Activated naive CD4-positive, alpha-beta T cell treated with anti-CD3 and anti-CD28 coated beads, Interleukin-2, amount 50 U/mL, for 16 hours (primary cell): ENCODE results near the gene SERTAD1.
"Not testable (repeated sequence)": the region's sequence is repeated elsewhere in the genome, so short reads cannot be mapped to it uniquely, and the experiment has no call there.

Experiments
- DNase-seq: peaks from one replicate; pipeline ENCODE4 v3.0.0-alpha.2; 2020

The SERTAD1 gene

DNA sequence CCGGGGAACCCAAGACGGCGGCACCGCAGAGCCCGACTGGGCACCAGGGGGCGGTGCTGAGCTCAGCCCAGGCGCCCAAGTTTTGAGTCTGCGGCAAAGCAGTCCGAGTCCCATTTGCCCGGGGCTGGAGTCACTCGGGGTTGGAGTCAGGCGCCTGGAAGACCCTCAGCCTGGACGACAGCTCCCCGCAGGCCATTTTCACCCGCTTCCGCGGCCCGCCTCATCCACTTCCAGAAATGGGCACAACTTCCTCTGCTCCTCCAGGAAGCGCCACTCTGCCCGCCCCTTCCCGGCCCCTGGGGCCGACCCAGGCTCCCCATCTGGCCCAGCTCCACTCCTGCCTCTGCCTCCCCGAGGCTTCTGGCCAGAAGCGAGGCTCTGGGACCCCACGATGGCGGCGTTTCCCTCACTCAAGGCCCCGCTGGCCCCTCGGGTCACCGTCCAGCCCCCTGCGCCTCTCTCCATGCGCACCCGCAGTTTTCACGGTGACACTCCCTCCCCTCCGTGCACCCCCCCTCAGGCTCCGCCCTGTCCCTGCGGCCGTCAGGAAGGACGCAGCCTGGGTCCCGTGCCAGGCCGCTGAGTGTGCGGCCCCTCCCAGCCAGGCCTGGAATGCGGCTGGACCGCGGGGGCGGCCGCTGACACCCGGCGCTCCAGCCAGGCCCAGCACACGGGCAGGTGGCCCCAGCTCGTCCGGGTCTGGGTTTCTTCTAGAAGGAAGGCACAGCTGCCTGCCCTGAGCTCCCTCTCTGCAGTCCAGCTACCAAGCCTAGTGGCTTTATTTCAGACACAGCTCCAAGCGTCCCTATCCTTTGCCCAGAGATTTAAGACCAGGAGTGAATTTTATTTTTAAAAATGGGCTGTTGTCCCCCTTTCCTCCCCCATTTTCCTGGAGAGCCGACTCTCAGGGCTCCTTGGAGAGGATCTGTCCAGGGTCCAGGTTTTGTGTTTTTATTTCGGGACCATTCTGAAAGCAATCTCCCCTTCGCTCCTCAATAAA, 4.7 kb downstream of the SERTAD1 start:
- DNase-seq = peak; percentile 71

DNA sequence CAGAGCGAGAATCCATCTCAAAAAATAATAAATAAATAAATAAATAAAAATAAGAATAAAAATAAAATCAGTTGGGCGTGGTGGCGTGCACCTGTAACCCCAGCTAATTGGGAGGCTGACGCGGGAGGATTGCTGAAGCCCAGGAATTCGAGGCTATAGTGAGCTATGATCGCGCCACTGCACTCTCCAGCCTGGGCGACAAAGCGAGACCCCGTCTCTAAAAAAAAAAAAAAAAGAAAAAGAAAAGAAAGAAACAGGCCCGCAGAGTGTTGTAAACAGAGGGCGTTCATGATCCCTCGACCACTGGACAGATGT, 5.4 kb downstream of the SERTAD1 start:
- DNase-seq = no peak

DNA sequence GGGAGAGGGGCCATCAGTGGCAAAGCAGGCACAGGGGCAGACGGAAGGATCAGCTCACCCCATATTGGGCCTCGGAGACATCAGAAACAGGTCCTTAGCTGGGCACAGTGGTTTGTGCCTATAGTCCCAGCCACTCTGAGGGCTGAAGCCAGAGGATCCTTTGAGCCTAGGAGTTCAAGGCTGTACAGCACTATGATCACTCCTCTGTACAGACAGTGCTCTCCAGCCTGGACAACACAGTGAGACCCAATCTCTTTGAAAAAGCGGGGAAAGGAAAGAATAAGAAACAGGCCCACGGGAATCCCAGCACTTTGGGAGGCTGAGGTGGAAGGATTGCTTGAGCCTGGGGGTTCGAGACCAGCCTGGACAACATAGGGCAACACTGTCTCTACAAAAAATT, 6.0 kb downstream of the SERTAD1 start:
- DNase-seq = no peak

GRCh38 chr19:40419066-40419612, 6.7 kb downstream of the SERTAD1 start:
- DNase-seq = no peak

GRCh38 chr19:40418040-40418439, 7.8 kb downstream of the SERTAD1 start:
- no peak for DNase-seq

DNA sequence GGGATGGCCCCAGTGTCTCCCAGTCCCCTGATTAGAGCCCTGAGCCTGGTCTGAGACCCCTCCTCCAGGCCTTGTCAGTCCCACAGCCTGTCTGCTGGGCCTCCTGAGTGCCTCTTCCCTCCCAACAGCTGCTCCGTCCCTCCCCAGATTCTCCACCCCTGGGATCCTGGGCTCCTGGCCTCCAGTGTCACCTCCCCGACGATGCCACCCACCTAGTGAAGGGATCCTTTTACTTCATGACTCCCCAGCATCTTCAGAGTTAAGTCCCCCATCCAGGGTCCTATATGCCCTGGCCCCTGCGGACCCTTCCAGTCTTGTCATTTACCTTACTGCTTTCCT, 8.2 kb downstream of the SERTAD1 start:
- DNase-seq = no peak

GRCh38 chr19:40416918-40417642, 8.7 kb downstream of the SERTAD1 start:
- no peak for DNase-seq

DNA sequence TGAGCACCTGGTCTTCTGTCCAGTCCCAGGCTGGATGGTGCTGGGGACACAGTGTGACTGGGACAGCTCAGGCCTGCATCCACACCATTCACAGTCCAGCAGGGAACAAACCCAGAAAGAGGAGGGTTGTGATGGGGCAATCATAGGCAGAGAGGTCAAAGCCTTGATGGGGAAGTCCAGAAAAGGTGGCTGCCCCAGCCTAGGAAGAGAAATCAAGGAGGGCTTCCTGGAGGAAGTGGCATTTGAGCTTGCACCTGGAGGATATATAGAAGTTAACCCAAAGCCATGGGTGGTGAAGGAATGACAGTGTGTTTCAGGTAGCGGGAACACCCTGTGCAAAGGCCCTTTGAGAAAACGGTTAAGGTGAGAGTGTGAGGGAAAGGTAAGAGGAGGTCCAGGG, 10.0 kb downstream of the SERTAD1 start:
- no peak for DNase-seq

DNA sequence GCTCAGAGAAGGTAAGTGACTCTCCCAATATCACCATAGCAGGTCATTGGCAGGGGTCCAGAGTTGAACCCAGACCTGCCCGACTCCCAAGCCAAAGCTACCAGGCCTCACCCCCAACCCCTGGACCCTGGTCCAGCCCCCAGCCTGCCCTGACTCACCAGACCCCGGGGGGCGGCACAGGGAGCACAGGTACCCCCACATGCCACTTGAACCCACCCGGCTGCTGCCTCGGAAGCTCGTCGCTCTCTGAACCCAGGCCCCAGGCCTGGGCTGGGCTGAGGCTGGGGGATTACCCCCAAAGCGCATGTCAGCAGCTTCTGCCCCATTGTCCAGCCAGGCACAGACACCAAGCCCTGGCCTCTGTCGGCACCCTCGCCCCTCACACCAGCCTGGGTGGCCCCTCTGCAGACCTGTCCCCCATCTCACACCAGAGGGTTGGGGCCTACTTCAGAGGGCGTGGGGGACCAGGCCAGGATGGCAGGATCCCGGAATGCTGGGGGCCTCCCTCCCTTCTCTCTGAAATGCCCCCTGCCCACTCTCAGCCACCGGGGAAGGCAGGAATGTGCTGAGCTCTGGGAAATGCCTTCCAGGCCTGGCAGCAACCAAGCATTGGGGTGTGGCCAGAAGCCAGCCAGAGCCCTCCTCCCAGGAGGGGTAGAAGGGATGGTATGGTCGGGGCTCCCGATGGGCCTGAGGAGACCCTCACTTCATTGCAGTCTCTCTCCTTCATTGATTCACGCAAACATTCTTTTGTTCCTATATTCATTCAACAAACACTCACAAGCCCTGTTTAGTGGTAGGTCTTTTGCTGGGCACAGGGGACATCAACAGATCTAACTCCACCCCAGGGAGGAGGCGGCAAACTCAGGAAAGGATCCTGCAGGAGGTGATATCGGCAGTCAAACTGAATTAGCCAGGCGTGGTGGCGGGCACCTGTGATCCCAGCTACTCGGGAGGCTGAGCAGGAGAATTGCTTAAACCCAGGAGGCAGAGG, 11.0 kb downstream of the SERTAD1 start:
- DNase-seq = no peak

DNA sequence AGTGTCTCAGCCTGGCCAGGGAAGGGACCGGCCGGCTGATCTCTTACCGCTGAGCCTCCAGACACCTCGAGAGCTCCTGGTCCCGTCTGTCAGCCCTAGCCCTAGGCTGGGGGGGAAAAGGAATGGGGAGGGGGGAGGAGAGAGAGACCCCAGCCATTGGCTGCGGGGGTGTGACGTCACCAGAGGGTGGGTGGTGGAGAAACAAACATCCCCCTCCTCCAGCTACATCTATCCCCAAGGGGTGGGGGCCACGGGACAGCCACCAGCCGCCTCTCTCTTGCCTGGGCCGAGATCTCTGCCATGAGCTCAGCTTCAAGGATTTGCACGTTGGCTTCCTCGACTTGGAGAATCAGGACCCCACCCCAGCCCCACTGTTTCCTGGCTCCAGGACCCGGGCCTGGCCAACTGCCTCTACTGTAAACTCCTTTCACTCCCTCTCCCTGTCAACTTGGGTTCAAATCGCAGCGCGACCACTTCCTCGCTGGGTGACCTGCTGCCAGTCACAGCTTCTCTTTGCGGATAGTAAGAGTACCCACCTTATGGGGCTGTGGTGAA, 12.4 kb downstream of the SERTAD1 start, which contains the start of gene PRX:
TSS of gene PRX (minus strand) at position 88 of the 555 bp plus-strand sequence. CDS start 5,446 bp downstream, outside the sequence.
- no peak for DNase-seq

GRCh38 chr19:40412866-40413265, 12.9 kb downstream of the SERTAD1 start:
- DNase-seq = no peak

GRCh38 chr19:40411958-40412499, 13.8 kb downstream of the SERTAD1 start:
- DNase-seq = no peak

GRCh38 chr19:40411125-40411842, 14.5 kb downstream of the SERTAD1 start:
- DNase-seq = no peak

DNA sequence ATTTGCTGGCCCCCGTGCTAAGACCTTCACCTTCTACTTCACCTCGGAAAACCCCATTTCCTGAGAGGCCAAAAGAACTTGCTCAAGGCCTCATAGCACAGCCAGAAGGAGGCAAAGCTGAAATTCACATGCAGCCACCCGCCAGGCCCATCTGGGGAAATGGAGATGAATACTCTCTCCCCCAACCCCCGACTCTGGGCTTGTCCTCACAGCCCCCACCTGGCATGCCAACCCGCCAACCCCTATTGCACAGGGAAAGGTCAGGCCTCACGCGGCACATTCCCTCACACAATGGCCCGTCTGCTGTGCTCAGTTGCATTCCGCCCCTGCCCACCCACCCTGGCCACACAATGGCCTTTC, 15.8 kb downstream of the SERTAD1 start:
- no peak for DNase-seq

GRCh38 chr19:40408598-40408925, 17.2 kb downstream of the SERTAD1 start:
- not testable (repeated sequence) for DNase-seq

- no peak for DNase-seq
Measured at GRCh38 chr19:40407714-40408597, 17.8 kb downstream of the SERTAD1 start.

DNA sequence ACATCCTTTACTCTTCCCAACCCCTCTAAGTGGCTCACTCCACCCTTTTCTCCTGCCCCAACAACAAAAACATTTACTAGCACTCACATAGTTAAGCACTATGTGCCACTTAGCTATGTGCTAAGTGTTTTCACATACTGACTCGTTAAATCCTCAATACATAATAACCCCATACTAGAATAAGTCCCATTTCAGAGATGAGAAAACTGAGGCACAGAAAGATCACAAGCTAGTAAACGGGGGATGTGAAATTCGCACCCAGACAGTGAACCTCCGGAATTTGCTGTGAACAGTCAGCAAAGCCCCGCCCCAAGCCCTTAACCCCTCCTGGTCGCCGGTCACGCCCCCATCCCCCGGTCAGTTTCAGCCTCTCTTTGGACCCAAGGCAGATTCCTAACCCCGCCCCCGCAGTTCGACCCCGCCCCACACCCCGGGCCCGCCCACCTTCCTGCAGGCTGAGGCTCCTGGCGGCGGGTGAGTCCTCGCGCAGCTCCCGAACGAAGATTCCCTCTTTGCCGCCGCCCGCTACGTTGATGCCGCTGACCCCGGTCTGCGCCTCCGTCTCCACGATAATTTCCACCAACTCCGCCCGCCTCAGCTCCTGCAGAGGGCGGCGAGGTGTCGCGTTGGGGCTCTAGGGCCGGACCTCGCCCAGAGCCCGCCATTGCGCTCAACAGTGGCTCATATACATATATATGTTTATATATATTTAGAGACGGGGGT, 22.4 kb downstream of the SERTAD1 start:
- peak; percentile 65 for DNase-seq

GRCh38 chr19:40400559-40400958, 25.2 kb downstream of the SERTAD1 start:
- DNase-seq = no peak

GRCh38 chr19:40398417-40399131, 27.2 kb downstream of the SERTAD1 start:
- DNase-seq = peak; percentile 77
